ENCODE measurements around the gene RAB23.

The RAB23 gene

DNA sequence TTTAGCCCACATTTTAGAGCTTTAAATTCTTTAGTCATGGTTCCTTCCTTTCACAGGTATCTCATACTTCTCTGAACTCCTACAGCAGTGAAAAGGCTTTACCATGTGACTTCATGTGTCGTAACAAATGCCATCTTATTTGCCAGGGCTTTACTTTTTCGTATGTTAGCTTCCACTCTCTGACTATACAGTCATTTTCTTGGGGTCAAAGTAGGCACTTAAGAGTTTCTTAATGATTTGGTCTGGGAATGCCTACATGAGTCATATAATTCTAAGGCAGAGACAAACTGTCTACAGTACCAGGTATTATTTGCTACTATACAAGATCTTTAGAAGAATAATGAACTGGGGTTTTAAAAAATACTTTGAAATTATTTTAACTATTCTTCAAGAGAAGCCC lies 15.0 kb downstream of the RAB23 start:
- TF ChIP-seq, protein P1, sequence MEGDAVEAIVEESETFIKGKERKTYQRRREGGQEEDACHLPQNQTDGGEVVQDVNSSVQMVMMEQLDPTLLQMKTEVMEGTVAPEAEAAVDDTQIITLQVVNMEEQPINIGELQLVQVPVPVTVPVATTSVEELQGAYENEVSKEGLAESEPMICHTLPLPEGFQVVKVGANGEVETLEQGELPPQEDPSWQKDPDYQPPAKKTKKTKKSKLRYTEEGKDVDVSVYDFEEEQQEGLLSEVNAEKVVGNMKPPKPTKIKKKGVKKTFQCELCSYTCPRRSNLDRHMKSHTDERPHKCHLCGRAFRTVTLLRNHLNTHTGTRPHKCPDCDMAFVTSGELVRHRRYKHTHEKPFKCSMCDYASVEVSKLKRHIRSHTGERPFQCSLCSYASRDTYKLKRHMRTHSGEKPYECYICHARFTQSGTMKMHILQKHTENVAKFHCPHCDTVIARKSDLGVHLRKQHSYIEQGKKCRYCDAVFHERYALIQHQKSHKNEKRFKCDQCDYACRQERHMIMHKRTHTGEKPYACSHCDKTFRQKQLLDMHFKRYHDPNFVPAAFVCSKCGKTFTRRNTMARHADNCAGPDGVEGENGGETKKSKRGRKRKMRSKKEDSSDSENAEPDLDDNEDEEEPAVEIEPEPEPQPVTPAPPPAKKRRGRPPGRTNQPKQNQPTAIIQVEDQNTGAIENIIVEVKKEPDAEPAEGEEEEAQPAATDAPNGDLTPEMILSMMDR (IDR thresholded peaks at IDR 0.05; ENCODE audit: borderline replicate concordance, insufficient read depth, low read depth, low read length), result no peak
- no peak overlapping the region for H3K4me3 ChIP-seq (ENCODE audit: low read depth, low read length)

DNA sequence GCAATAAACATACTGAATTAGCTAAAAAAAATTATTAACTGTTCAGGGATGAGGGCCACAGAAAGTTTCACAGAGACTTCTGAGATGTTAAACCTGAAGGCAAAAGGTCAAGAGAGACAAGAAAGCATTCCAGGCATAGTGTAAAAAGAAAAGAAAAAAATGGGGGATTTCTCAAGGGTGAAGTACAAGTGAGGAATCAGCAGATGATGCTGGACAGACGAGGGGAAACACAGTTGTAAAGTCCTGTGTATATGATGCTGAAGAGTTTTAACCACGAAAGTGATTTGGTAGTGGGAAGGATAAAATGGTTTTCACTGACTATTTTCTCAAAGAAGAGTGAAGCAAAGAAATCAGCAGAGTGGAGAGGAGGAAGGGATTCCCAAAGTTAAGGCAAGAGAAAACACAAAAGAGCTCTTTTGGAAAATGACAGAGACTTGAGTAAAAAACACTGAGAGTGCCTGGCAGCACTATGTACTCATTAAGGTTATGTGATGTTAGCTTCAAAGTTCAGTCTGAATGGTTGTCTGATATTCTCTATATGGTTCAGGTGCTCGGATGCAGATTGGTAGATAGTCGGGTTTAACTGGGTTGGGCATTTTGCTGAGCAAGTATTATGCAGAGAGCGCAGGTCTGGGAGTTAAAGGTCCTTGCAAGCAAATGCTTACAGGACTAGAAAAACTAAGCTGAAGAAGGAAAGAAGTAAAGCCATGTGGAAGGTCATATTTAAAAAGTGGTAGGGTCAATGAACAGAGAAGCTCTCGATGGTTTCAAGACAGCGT lies 16.4 kb downstream of the RAB23 start:
- TF ChIP-seq, protein P1 (IDR thresholded peaks at IDR 0.05; ENCODE audit: borderline replicate concordance, insufficient read depth, low read depth, low read length), result no peak
- H3K4me3 ChIP-seq (ENCODE audit: low read depth, low read length), result no peak overlapping the region

DNA sequence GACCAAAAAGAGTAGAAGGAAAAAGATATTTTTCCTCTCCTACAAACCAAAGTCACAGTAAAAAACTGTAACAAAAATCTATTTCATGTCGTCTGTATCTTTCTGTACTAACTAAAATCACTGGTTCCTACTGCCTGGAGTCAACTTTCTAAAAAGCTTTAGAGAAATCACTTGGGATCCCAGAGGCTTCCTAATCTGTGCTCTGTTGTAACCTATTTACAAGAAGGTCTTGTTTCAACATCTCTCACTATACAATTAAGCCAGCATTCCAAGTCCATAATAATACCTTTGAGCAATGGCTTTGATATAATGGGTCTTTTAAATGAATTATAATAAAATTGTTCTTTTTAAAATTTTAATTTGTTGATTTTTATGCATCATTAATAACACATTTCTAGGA lies 20.4 kb downstream of the RAB23 start:
- TF ChIP-seq, protein P1 (IDR thresholded peaks at IDR 0.05; ENCODE audit: borderline replicate concordance, insufficient read depth, low read depth, low read length), result no peak
- H3K4me3 ChIP-seq (ENCODE audit: low read depth, low read length), result no peak overlapping the region

DNA sequence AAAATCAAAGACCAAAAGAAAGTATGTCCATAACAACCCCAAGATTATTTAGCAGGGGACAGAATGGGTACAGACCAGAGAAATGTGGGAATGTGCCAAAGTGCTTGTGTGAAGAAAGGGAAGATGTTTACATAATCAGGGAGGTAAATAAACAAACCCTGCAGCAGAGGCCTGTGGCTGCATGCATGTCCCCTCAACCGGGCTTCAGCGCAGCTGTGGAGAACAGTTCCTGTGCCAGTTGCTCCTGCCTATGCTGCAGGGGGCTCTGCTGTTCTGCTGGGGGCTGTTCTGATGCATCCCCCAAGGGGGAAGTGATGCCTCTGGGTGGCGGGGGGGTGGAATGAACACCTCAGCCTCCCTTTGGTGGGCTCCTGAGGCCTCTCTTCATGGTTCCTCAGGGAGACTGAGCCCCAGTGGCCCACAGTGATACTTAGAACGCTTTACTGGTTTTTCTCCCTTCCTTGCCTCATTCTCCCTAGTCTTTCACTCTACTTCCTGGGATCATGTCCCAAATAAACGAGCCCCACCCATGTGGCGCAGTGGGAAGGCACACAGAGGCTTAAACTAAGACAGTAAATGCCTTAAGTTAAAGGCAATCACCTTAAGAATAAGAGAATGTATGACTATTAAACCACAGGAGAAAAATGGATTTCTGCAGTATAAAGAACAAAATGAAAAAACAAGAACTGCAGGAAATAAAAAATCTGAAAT lies 23.0 kb downstream of the RAB23 start:
- H3K4me3 ChIP-seq (ENCODE audit: low read depth, low read length), result no peak overlapping the region
- TF ChIP-seq, protein P1 (IDR thresholded peaks at IDR 0.05; ENCODE audit: borderline replicate concordance, insufficient read depth, low read depth, low read length), result no peak

DNA sequence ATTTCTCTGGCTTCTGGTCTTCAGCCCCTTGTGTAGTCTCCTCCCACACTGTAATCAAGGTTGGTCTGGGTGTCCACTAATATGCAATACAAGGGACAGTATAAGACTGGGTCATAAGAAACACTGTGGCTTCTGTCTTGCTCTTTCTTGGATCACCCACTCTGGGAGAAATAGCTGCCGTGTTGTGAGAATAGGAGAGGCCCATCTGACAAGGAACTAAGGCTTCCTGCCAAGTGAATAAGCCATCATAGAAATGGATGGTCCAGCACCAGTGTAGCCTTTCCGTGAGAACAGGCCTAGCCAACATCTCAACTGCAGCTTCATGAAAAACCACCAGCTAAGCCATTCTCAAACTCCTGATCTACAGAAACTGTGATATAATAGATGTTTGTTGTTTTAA lies 26.6 kb downstream of the RAB23 start:
- TF ChIP-seq, protein P1 (IDR thresholded peaks at IDR 0.05; ENCODE audit: borderline replicate concordance, insufficient read depth, low read depth, low read length), result no peak
- no peak overlapping the region for H3K4me3 ChIP-seq (ENCODE audit: low read depth, low read length)

DNA sequence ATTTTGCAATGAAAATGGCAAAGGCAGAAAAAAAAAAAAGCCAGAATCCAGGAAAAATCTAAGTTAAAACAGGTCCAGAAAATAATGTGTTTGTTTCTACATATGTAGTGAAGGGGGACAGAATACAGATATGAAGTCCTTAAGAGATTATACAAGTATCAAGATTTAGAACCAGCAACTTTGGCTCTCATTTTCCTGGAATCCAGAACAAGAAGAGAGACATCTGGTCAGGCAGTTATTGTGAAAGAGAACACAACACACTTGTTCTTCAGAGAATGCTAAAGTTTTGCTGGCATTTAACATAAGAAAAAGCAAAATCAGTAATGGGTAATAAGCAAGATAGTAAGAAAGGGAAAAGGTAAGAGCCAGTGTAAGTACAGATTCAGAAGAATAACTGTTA lies 28.9 kb downstream of the RAB23 start:
- TF ChIP-seq, protein P1 (IDR thresholded peaks at IDR 0.05; ENCODE audit: borderline replicate concordance, insufficient read depth, low read depth, low read length), result no peak
- H3K4me3 ChIP-seq (ENCODE audit: low read depth, low read length), result no peak overlapping the region

DNA sequence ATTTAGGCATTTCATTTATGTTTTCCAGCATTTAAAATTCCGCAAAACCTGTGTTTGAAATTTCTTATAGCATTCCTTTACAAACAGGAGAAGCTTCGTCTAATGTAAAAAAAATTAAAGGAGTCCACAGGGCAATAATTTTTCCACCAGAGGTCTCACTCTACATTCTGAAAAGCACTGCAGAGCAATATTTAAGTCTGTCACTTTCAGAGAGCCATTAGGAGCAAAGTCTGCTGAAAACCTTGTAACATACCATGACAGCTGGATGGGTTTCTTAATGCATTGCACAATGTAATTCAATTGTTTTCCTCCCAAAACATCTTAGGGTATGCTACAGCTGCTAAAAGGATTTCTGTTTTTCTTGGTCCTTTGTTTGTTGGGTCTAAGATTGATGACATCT lies 32.0 kb downstream of the RAB23 start:
- TF ChIP-seq, protein P1 (IDR thresholded peaks at IDR 0.05; ENCODE audit: borderline replicate concordance, insufficient read depth, low read depth, low read length), result no peak
- H3K4me3 ChIP-seq (ENCODE audit: low read depth, low read length), result no peak overlapping the region
